ENCODE measurements around the gene MYO16.

MYO16 gene

GRCh38 chr13:108920137-108920536, 290.7 kb downstream of the MYO16 start:
- H3K27ac ChIP-seq: peak overlapping the region; percentile 69
- TF ChIP-seq ZFX (IDR thresholded peaks at IDR 0.05; ENCODE audit: borderline replicate concordance) (no peak), CTCF (IDR thresholded peaks at IDR 0.05) (no peak)

- H3K27ac ChIP-seq: no peak overlapping the region
- TF ChIP-seq ZFX (IDR thresholded peaks at IDR 0.05; ENCODE audit: borderline replicate concordance) (no peak), CTCF (IDR thresholded peaks at IDR 0.05) (no peak)
These were observed 291.8 kb downstream of the MYO16 start for GRCh38 chr13:108921238-108921637.

- TF ChIP-seq CTCF (IDR thresholded peaks at IDR 0.05) (no peak), ZFX (IDR thresholded peaks at IDR 0.05; ENCODE audit: borderline replicate concordance) (no peak)
These were observed 292.7 kb downstream of the MYO16 start for GRCh38 chr13:108922108-108922507.

GRCh38 chr13:108923386-108924047, 294.1 kb downstream of the MYO16 start:
- TF ChIP-seq ZFX (IDR thresholded peaks at IDR 0.05; ENCODE audit: borderline replicate concordance): no peak
- no peak for TF ChIP-seq CTCF (IDR thresholded peaks at IDR 0.05)
- no peak overlapping the region for H3K27ac ChIP-seq

More at GRCh38 chr13:108922108-108922507, 292.7 kb downstream of the MYO16 start:
- H3K27ac ChIP-seq: no peak overlapping the region

GRCh38 chr13:108924134-108924533, 294.7 kb downstream of the MYO16 start:
- no peak for TF ChIP-seq CTCF (IDR thresholded peaks at IDR 0.05)
- no peak for TF ChIP-seq ZFX (IDR thresholded peaks at IDR 0.05; ENCODE audit: borderline replicate concordance)
- no peak overlapping the region for H3K27ac ChIP-seq

GRCh38 chr13:108924541-108924940, 295.1 kb downstream of the MYO16 start:
- TF ChIP-seq CTCF (IDR thresholded peaks at IDR 0.05): no peak
- no peak for TF ChIP-seq ZFX (IDR thresholded peaks at IDR 0.05; ENCODE audit: borderline replicate concordance)
- H3K27ac ChIP-seq: no peak overlapping the region

GRCh38 chr13:108925070-108925469, 295.7 kb downstream of the MYO16 start:
- TF ChIP-seq ZFX (IDR thresholded peaks at IDR 0.05; ENCODE audit: borderline replicate concordance): no peak
- H3K27ac ChIP-seq: no peak overlapping the region

GRCh38 chr13:108926862-108927261, 297.5 kb downstream of the MYO16 start:
- TF ChIP-seq ZFX (IDR thresholded peaks at IDR 0.05; ENCODE audit: borderline replicate concordance) (no peak), CTCF (IDR thresholded peaks at IDR 0.05) (no peak)
- H3K27ac ChIP-seq: no peak overlapping the region
